ENCODE results near the gene TMEM143. TPM values are rescaled to one million over a fixed set of nuclear protein-coding genes. Genes with fewer than 3 reads are reported as not detected.

Gene TMEM143
- total and polyA plus RNA-seq, 2 donors: 4.6 to 10.3 TPM

GRCh38 chr19:48284896-48285295, 78.8 kb downstream of the TMEM143 start:
- Histone ChIP-seq H3K9me3 (ENCODE audit: control insufficient read depth in 2 of 2, insufficient read depth in 1 of 2, low read length in 1 of 2) (peaks cover 0 to 7% of the 10 kb centered on the region in 2 donors), H3K27ac (ENCODE audit: low read depth in 1 of 2, low read length in 1 of 2) (no peak overlapping the region), H3K36me3 (ENCODE audit: control insufficient read depth in 2 of 2, insufficient read depth in 2 of 2, low read length in 1 of 2) (no peaks in the 10 kb centered on the region), H3K27me3 (ENCODE audit: control insufficient read depth in 2 of 2, insufficient read depth in 1 of 2, low read length in 1 of 2) (no peaks in the 10 kb centered on the region), H3K4me1 (ENCODE audit: control insufficient read depth in 2 of 2, insufficient read depth in 2 of 2, low read length in 2 of 2) (no peaks in the 10 kb centered on the region), H3K4me3 (ENCODE audit: low read length in 2 of 2) (no peak overlapping the region)
- WGBS: 94% methylated on average over 4 of the region's 4 CpGs
- DNase-seq (ENCODE audit: low read depth in 6 of 9, low spot score in 9 of 9): no peak

DNA sequence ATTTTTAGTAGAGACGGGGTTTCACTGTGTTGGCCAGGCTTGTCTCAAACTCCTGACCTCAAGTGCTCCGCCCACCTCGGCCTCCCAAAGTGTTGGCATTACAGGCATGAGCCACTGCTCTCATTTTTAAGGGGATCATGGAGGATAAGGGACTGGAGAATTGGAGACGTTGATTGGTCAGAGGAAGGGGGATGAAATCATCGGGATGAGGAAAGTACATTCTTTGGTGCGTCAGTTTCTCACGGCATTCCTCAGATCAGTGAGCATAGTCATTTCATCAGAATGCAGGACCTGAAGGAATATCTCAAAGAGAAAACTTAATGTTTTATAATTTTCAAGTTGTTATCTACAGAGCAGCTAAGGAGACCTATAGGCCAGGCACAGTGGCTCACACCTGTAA, 79.8 kb downstream of the TMEM143 start:
- no peak overlapping the region for H3K27ac ChIP-seq (ENCODE audit: low read depth in 1 of 2, low read length in 1 of 2)
- peaks cover 0 to 7% of the 10 kb centered on the region in 2 donors for H3K9me3 ChIP-seq (ENCODE audit: control insufficient read depth in 2 of 2, insufficient read depth in 1 of 2, low read length in 1 of 2)
- WGBS: 98% methylated on average over 7 of the region's 7 CpGs
- no peaks in the 10 kb centered on the region for H3K4me1 ChIP-seq (ENCODE audit: control insufficient read depth in 2 of 2, insufficient read depth in 2 of 2, low read length in 2 of 2)
- H3K4me3 ChIP-seq (ENCODE audit: low read length in 2 of 2): no peak overlapping the region
- DNase-seq (ENCODE audit: low read depth in 6 of 9, low spot score in 9 of 9): no peak
- no peaks in the 10 kb centered on the region for H3K36me3 ChIP-seq (ENCODE audit: control insufficient read depth in 2 of 2, insufficient read depth in 2 of 2, low read length in 1 of 2)
- no peaks in the 10 kb centered on the region for H3K27me3 ChIP-seq (ENCODE audit: control insufficient read depth in 2 of 2, insufficient read depth in 1 of 2, low read length in 1 of 2)

Other genes starting within 250 kb of the TMEM143 start
- gene LIG1, start 193.6 kb downstream of the TMEM143 start, total RNA-seq: 58.9 TPM
- gene LIG1, start 193.6 kb downstream of the TMEM143 start, polyA plus RNA-seq: 76.6 TPM
- 0.61 TPM for gene ZSWIM9, start 193.3 kb downstream of the TMEM143 start, total RNA-seq
- 2.7 TPM for gene ZSWIM9, start 193.3 kb downstream of the TMEM143 start, polyA plus RNA-seq
- 56.0 TPM for gene CARD8, start 108.0 kb downstream of the TMEM143 start, total RNA-seq
- gene CARD8, start 108.0 kb downstream of the TMEM143 start, polyA plus RNA-seq: 66.4 TPM
- 1.6 TPM for gene ZNF114, start 93.9 kb downstream of the TMEM143 start, total RNA-seq
- 0.57 TPM for gene ZNF114, start 93.9 kb downstream of the TMEM143 start, polyA plus RNA-seq
- gene EMP3, start 38.4 kb downstream of the TMEM143 start, total RNA-seq: 41.2 TPM
- gene EMP3, start 38.4 kb downstream of the TMEM143 start, polyA plus RNA-seq: 94.3 TPM
- gene SYNGR4, start 427 bp upstream of the TMEM143 start, total RNA-seq: not detected
- gene SYNGR4, start 427 bp upstream of the TMEM143 start, polyA plus RNA-seq: 0.11 TPM
- gene KDELR1, start 27.6 kb upstream of the TMEM143 start, total RNA-seq: 20.7 TPM
- 81.0 TPM for gene KDELR1, start 27.6 kb upstream of the TMEM143 start, polyA plus RNA-seq
- gene GRIN2D, start 29.7 kb upstream of the TMEM143 start, total RNA-seq: 0.05 TPM
- gene GRIN2D, start 29.7 kb upstream of the TMEM143 start, polyA plus RNA-seq: 0.07 TPM
- gene GRWD1, start 82.0 kb upstream of the TMEM143 start, total RNA-seq: 20.2 TPM
- gene GRWD1, start 82.0 kb upstream of the TMEM143 start, polyA plus RNA-seq: 8.4 TPM
- gene KCNJ14, start 91.6 kb upstream of the TMEM143 start, total RNA-seq: 0.19 TPM
- 0.78 TPM for gene KCNJ14, start 91.6 kb upstream of the TMEM143 start, polyA plus RNA-seq
- 32.0 TPM for gene CYTH2, start 105.4 kb upstream of the TMEM143 start, total RNA-seq
- 42.4 TPM for gene CYTH2, start 105.4 kb upstream of the TMEM143 start, polyA plus RNA-seq
- gene LMTK3, start 147.9 kb upstream of the TMEM143 start, total RNA-seq: 0.19 TPM
- gene LMTK3, start 147.9 kb upstream of the TMEM143 start, polyA plus RNA-seq: 1.5 TPM
- gene SULT2B1, start 188.2 kb upstream of the TMEM143 start, total RNA-seq: 0.09 TPM
- gene SULT2B1, start 188.2 kb upstream of the TMEM143 start, polyA plus RNA-seq: 4.3 TPM
- gene SPACA4, start 242.8 kb upstream of the TMEM143 start, total RNA-seq: not detected
- not detected for gene SPACA4, start 242.8 kb upstream of the TMEM143 start, polyA plus RNA-seq

Measured in thymus (tissue), 11 donors.